ENCODE measurements around the gene RGL3.

RGL3 gene

GRCh38 chr19:11401808-11402543, 17.1 kb downstream of the RGL3 start:
- no peak for TF ChIP-seq CTCF (IDR thresholded peaks at IDR 0.05; ENCODE audit: unreplicated experiment in 3 of 3)
- Mint-ChIP-seq H3K9me3 (no peaks in the 10 kb centered on the region), H3K27me3 (ENCODE audit: low read depth) (peaks cover 16% of the 10 kb centered on the region), H3K36me3 (ENCODE audit: low read depth) (peaks cover 5% of the 10 kb centered on the region), H3K4me3 (no peak overlapping the region), H3K4me1 (no peaks in the 10 kb centered on the region), H3K27ac (no peak overlapping the region)

- H3K9me3 Mint-ChIP-seq: no peaks in the 10 kb centered on the region
- peaks cover 7% of the 10 kb centered on the region for H3K27me3 Mint-ChIP-seq (ENCODE audit: low read depth)
- H3K4me3 Mint-ChIP-seq: no peak overlapping the region
- no peak overlapping the region for H3K27ac Mint-ChIP-seq
- peaks cover 5% of the 10 kb centered on the region for H3K36me3 Mint-ChIP-seq (ENCODE audit: low read depth)
- H3K4me1 Mint-ChIP-seq: no peaks in the 10 kb centered on the region
- no peak for TF ChIP-seq CTCF (IDR thresholded peaks at IDR 0.05; ENCODE audit: unreplicated experiment in 3 of 3)
Measured at GRCh38 chr19:11400798-11401197, 18.3 kb downstream of the RGL3 start.

GRCh38 chr19:11399667-11400066, 19.4 kb downstream of the RGL3 start:
- H3K27ac Mint-ChIP-seq: no peak overlapping the region
- H3K4me1 Mint-ChIP-seq: no peaks in the 10 kb centered on the region
- TF ChIP-seq CTCF (IDR thresholded peaks at IDR 0.05; ENCODE audit: unreplicated experiment in 3 of 3): no peak
- H3K36me3 Mint-ChIP-seq (ENCODE audit: low read depth): peaks cover 5% of the 10 kb centered on the region
- no peak overlapping the region for H3K4me3 Mint-ChIP-seq
- no peaks in the 10 kb centered on the region for H3K9me3 Mint-ChIP-seq
- H3K27me3 Mint-ChIP-seq (ENCODE audit: low read depth): peaks cover 2% of the 10 kb centered on the region

- Mint-ChIP-seq H3K36me3 (ENCODE audit: low read depth) (peaks cover 5% of the 10 kb centered on the region), H3K4me1 (no peaks in the 10 kb centered on the region), H3K27ac (no peak overlapping the region), H3K4me3 (no peak overlapping the region), H3K27me3 (ENCODE audit: low read depth) (no peaks in the 10 kb centered on the region), H3K9me3 (no peaks in the 10 kb centered on the region)
- no peak for TF ChIP-seq CTCF (IDR thresholded peaks at IDR 0.05; ENCODE audit: unreplicated experiment in 3 of 3)
Measured at GRCh38 chr19:11397089-11397610, 22.0 kb downstream of the RGL3 start.

- no peak for TF ChIP-seq CTCF (IDR thresholded peaks at IDR 0.05; ENCODE audit: unreplicated experiment in 3 of 3)
- no peak overlapping the region for H3K4me3 Mint-ChIP-seq
- no peaks in the 10 kb centered on the region for H3K4me1 Mint-ChIP-seq
- no peaks in the 10 kb centered on the region for H3K36me3 Mint-ChIP-seq (ENCODE audit: low read depth)
- peaks cover 2% of the 10 kb centered on the region for H3K9me3 Mint-ChIP-seq
- H3K27me3 Mint-ChIP-seq (ENCODE audit: low read depth): no peaks in the 10 kb centered on the region
- H3K27ac Mint-ChIP-seq: no peak overlapping the region
Measured at GRCh38 chr19:11390933-11391680, 28.0 kb downstream of the RGL3 start.
